BE2C (cell line): ENCODE results near the gene POLN.

Experiments
- DNase-seq: peaks from one replicate; pipeline ENCODE4 v3.0.0-alpha.2; 2020
- H3K27me3 ChIP-seq: fragments of 250-450 bp; sonication (Bioruptor Pico); 2 replicates; pipeline ENCODE4 v1.5.1; 2020; ENCODE audit warnings: mild to moderate bottlenecking
- H3K36me3 ChIP-seq: fragments of 250-450 bp; sonication (Bioruptor Pico); 2 replicates; pipeline ENCODE4 v1.5.1; 2020; ENCODE audit warnings: mild to moderate bottlenecking
- H3K4me1 ChIP-seq: fragments of 250-450 bp; sonication (Bioruptor Pico); 2 replicates; pipeline ENCODE4 v1.5.1; 2020
- H3K4me3 ChIP-seq: 2 replicates; pipeline ENCODE4 v1.5.1; 2011; ENCODE audit warnings: low read depth, low read length
- H3K9me3 ChIP-seq: fragments of 250-450 bp; sonication (Bioruptor Pico); 2 replicates; pipeline ENCODE4 v1.5.1; 2020
- CTCF ChIP-seq: IDR thresholded peaks from 2 replicates; pipeline ENCODE4 v1.5.1; 2012; ENCODE audit warnings: mild to moderate bottlenecking, low read depth, low read length

Gene POLN

GRCh38 chr4:2076908-2077536 is 164.9 kb downstream of the POLN start:
- no peaks in the 10 kb centered on the region for H3K36me3 ChIP-seq
- DNase-seq, result no peak
- H3K4me3 ChIP-seq, result no peak overlapping the region
- H3K9me3 ChIP-seq, result no peaks in the 10 kb centered on the region
- H3K4me1 ChIP-seq, result peaks cover under 1% of the 10 kb centered on the region; the same call in 1 of the 2 replicates
- H3K27me3 ChIP-seq, result no peaks in the 10 kb centered on the region
- TF ChIP-seq CTCF, result no peak

GRCh38 chr4:2075987-2076907 is 165.7 kb downstream of the POLN start:
- Histone ChIP-seq H3K36me3 (no peaks in the 10 kb centered on the region), H3K4me3 (no peak overlapping the region), H3K9me3 (no peaks in the 10 kb centered on the region), H3K27me3 (no peaks in the 10 kb centered on the region), H3K4me1 (peaks cover 8% of the 10 kb centered on the region)
- TF ChIP-seq CTCF, result no peak
- no peak for DNase-seq

- H3K4me1 ChIP-seq, result peaks cover 8% of the 10 kb centered on the region
- no peak for TF ChIP-seq CTCF
- no peaks in the 10 kb centered on the region for H3K27me3 ChIP-seq
- no peaks in the 10 kb centered on the region for H3K9me3 ChIP-seq
- H3K4me3 ChIP-seq, result no peak overlapping the region
- no peaks in the 10 kb centered on the region for H3K36me3 ChIP-seq
- DNase-seq, result no peak
Observed at GRCh38 chr4:2075171-2075986, 166.5 kb downstream of the POLN start.

GRCh38 chr4:2074588-2074987 is 167.3 kb downstream of the POLN start:
- no peak for DNase-seq
- H3K4me3 ChIP-seq, result no peak overlapping the region
- no peaks in the 10 kb centered on the region for H3K27me3 ChIP-seq
- TF ChIP-seq CTCF, result no peak
- no peaks in the 10 kb centered on the region for H3K36me3 ChIP-seq
- no peaks in the 10 kb centered on the region for H3K9me3 ChIP-seq
- peaks cover 8% of the 10 kb centered on the region for H3K4me1 ChIP-seq

- Histone ChIP-seq H3K4me1 (peaks cover 8% of the 10 kb centered on the region), H3K4me3 (no peak overlapping the region), H3K9me3 (no peaks in the 10 kb centered on the region), H3K27me3 (no peaks in the 10 kb centered on the region), H3K36me3 (no peaks in the 10 kb centered on the region)
- TF ChIP-seq CTCF, result no peak
- DNase-seq, result no peak
Observed at GRCh38 chr4:2073808-2074481, 168.0 kb downstream of the POLN start.
